Hematopoietic multipotent progenitor cell (in vitro differentiated cells): ENCODE results near the gene PARD3. TPM values are rescaled to one million over a fixed set of nuclear protein-coding genes. Genes with fewer than 3 reads are reported as not detected.
"Not testable (repeated sequence)": the region's sequence is repeated elsewhere in the genome, so short reads cannot be mapped to it uniquely, and the experiment has no call there.

Experiments used
- DNase-seq, 3 donors: peaks; one replicate each; pipeline ENCODE4 v3.0.0-alpha.2; 2011 to 2015; ENCODE audit warnings: low read depth in 2 of 3, low spot score in 2 of 3
- total RNA-seq: library from RNA; depleted of rRNA; stranded (reverse); fragments of >200 nt; gene quantifications from one replicate; pipeline ENCODE4 v1.2.3, GENCODE V29; 2012

Gene PARD3
- total RNA-seq, 1 donor = 3.2 TPM

- DNase-seq = peak in 1 of 3 donors; percentile 1
Observed at GRCh38 chr10:34769899-34770298, 45.2 kb downstream of the PARD3 start.

DNA sequence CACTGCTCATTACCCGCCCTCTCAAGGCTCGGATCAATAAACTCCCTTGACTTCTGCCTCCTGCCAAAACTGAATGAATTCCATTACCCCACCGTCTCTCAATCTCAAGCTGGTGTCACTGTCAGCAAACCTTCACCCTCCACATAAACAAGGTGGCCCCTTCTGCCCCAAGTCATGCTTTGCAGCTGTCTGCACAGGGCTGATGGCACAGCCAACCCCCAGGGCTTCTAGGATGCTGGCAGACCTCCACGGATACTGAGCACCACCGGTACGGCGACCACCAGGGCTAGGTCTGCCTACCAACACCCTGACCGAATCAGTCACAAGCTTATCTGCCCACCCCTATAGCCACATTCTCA is 46.1 kb downstream of the PARD3 start:
- DNase-seq = no peak

DNA sequence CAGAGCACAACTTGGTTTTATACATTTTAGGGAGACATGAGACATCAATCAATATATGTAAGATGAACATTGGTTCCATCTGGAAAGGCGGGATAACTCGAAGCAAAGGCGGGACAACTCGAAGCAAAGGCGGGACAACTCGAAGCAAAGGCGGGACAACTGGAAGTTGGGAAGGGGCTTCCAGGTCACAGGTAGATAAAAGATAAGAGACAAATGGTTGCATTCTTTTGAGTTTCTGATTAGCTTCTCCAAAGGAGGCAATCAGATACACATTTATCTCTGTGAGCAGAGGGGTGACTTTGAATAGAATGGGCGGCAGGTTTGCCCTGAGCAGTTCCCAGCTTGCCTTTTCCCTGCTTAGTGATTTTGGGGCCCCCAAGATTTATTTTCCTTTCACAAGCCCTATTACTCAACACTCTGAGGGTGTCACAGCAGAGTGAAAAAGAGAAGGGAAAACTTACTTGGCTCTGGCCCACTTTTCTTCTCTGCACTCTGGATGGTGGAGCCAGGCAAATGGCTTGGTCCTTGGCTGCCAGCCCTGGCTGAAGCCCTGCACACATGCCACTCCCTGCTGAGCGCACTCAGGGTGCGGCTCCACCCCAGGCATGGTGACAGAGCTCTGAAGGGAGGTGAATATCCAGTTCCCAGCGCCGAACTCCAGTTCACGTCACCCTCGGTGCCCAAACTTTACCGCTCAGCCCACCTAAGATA is 46.7 kb downstream of the PARD3 start:
- no peak for DNase-seq

GRCh38 chr10:34766811-34767494 is 48.1 kb downstream of the PARD3 start:
- no peak for DNase-seq

GRCh38 chr10:34766266-34766600 is 48.9 kb downstream of the PARD3 start:
- no peak for DNase-seq

DNA sequence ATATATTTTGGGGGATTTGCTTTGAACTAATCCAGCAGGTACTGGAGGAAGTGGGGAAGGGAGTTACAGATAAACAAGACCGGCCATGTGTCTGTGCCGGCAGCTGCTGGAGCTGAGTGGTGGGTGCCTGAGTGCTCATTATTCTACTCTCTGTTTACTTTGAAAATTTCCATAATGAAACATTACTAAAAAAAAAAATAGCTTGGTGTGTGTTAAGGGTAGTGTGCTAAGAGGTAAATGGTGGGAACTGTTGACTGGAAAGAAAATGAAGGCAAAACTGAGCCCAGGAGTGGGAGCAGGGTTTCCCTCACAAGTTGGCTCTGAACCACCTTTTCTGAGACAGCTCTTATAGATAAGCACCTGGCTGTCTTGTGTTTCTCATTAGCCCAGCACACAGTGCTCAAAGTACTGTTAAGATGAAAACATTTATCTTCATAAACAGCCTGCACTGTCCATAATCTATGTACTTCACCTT is 50.6 kb downstream of the PARD3 start:
- no peak for DNase-seq

DNA sequence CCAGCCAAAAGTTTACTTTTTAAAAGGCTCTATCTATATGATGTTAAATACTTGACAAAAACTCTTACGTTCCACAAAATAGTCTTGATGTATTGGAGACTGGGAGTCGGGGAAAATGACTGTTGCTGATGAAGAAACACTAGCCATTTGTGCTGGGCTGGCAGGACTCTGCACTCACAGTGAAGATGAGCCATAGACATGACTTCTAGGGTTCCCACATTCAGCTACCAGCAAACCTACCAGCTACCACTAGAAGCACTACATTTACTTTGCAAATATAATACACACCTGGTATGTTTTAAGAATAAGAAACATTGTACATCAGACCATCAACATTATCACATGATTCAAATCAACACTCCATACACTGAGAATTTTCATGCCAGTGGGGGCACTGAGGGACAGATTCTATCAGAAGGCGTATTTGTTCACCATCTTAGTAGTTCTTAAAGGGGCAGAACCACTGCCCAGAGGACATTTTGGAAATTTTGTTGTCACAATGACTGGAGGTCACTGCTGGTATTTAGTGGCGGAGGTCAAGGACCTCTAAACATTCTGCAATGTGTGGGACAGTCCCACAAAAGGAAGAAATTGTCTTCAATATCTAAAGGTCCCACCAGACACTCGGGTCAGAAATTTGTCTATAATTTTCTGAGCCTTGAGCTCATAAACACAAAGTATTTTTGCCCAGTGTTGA is 52.3 kb downstream of the PARD3 start:
- no peak for DNase-seq

DNA sequence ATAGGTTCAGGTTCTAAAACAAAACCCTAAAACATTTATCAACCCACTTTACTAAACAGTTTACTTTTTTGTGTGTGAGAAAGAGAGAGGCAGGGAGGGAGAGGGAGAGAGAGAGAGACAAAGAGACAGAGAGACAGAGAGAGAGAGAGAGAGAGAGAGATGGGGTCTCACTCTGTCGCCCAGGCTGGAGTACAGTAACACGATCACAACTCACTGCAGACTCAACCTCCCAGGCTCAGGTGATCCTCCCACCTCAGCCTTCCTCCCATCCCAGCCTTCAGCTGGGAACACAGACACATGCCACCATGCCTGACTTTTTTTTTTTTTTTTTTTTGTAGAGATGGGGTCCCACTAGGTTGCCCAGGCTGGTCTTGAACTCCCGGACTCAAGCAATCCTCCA is 52.9 kb downstream of the PARD3 start:
- DNase-seq = no peak

GRCh38 chr10:34761453-34761852 is 53.6 kb downstream of the PARD3 start:
- DNase-seq = no peak

DNA sequence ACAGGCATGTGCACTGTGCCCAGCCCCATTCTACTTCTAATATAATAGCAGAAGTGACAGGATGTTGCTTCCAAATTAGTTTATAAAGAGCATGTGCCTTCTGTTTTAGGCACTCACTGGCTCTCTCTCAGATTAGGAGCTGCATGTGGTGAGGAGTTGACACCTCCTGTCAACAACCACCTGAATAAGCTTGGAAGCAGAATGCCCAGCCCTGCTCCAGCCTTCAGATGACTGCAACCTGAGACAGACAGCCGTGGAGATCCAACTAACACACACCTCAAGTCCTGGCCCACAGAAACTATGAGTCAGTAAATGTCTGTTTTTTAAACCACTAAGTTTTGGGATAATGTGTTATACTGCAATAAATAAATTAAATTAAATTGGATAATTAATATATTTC is 54.5 kb downstream of the PARD3 start:
- no peak for DNase-seq

DNA sequence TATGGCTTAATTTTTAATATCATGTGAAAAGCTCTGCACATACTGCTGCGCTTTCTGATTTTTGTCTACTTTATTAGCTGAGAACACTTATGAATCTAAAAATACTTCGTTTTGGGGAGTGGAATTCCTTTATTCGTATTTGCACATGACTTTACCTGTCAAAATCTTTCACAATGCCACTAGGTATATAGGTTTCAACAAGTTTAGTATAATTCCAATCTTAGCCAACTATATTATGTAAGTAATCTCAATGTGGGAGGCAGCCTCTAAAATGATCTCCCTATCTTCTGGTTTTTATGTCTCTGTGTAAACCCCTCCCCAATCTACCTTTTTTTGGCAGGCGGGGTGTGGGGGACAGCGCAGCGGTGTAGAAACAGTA is 55.3 kb downstream of the PARD3 start:
- no peak for DNase-seq

DNA sequence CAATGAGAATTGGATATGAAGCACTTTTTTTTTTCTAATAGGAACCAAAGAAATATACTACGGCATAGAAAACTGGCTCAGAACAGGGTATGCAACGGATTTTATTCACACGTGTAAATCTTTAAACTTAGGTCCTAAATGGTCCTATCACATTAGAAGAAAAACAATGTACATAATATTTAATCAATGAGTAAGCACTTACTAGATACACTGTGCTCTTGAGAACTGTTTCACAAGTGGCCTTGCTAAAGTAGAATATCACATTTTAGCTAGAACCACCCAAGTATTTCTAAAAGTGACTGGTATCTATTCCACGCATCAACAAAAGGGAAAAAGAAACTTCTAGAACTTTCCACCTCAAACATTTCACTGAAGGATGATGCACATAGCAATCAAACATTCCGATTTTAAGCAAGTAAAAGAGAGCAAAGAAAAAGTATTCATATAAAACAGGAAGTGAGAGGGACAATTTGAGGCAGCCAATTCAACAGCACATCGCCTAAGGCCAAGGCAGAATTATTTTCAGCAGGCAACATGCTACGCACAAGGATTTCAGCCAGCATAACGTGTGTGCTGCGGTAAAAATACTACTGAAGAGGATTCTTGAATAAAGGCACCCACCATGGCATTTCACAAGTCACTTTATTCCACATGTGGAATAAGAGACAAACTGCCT is 55.8 kb downstream of the PARD3 start:
- no peak for DNase-seq

DNA sequence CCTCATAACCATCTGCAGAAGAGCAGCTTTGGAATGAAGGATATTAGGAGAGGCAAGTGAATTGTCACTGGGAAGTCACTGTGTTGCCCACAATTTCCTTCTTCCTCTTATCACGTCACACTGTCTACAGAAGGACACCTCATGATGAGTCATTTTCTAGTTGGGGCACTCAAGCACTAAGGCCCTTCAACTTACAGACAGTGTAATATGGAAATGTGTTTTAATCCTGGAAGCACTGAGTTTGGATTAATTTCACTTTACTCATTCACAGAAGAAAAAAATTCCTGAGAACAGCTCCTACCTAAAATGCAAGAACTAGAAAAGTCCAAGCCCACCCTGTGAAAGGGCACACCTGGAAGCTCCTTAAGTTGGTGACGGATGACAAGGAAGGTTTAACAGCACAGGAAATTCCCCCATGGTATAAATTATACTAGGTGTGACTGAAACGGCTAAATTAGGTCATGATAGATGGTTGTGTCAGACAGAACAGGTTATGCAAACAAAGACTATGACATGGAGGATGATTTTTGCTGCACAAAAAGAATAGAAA is 56.6 kb downstream of the PARD3 start:
- peak in 2 of 3 donors; percentile 22 to 23 for DNase-seq

DNA sequence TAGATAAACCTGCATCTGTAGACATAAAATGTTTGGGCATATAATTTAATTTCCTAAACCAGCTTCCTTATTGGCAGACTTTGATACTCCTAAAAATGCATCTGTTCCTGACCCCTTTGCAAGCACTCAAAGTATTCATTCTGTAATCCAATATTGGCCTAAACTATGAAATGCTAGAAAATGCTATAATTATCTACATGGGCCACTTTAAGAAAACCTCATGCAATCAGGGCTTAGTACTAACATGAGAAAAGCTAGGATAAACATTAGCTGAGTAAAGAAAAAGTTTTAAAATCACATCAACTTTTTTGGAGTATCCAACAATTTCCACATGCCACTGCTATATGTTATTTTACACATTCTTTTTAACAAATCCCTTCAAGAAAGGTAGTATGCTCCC is 57.2 kb downstream of the PARD3 start:
- DNase-seq = no peak

- DNase-seq = not testable (repeated sequence)
Observed at GRCh38 chr10:34757181-34757580, 57.9 kb downstream of the PARD3 start.

DNA sequence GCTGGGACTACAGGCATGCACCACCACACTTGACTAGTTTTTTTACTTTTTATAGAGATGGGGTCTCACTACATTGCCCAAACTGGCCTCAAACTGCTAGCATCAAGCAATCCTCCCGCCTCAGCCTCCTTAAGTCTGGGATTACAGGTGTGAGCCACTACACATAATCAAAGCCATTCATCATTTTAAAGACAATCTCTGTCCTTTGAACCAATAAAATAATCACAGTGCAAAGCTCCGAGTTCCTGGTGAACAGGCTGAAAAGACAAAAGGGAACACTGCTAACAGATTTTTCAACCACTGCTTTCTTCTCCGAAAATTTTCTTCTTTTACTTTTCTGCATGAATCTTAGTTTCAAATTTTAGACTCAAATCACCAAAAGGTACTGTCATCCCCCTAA is 58.5 kb downstream of the PARD3 start:
- DNase-seq = no peak

- no peak for DNase-seq
Observed at GRCh38 chr10:34753014-34753757, 61.9 kb downstream of the PARD3 start.

DNA sequence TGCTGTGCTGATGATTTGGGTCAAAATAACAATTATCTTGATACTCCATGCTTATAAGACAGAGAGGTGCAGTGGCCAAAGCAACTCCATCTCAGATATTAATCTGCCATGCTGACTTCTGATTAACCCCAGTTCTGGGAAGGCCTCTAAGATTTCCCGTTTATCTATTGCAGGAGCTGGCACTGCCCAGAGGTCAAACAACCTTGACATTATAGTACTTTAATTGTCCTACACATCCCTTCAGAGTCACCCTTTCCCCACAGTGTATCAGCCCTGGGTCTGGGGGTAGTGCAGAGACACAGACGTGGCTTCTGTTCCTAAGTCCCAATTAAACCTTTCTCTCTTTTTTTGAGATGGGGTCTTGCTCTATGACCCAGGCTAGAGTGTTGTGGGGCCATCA is 63.8 kb downstream of the PARD3 start:
- no peak for DNase-seq

DNA sequence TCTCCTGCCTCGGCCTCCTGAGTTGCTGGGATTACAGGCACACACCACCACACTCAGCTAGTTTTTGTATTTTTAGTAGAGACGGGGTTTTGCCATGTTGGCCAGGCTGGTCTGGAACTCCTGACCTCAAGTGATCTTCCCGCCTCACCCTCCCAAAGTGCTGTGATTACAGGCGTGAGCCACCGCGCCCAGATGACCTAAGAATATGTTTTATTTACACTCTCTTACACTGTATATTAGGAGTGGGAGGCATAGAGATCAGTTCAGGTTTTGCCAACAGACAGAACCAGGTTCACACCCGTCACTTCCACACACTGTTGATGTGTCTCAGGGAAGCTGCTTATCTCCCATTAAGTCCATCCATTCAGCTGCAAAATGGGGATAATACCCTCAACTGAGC is 64.3 kb downstream of the PARD3 start:
- DNase-seq = not testable (repeated sequence)

DNA sequence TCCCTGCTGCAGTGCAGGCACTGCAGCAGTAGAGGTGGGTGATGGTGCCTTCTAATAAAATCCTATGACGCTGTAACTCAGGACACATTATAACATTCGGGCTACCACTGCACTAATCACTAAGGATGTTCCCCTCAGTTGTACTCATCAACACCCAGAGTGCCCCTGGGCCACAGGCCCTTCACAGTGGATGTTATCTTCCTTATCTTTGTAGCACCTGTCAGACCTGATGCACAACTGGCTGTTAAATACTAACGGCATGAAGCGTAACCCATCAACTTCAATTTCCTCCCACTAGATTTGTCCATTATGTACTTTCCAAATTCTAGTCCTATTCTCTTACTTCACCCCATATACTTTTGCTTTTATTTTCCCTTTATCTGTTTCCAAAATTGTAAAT is 66.3 kb downstream of the PARD3 start:
- DNase-seq = no peak
